Keratinocyte (primary cell): ENCODE data around the gene TCERG1. TPM values are rescaled to one million over a fixed set of nuclear protein-coding genes. Genes with fewer than 3 reads are reported as not detected.

Experiments
- DNase-seq: peaks from one replicate; pipeline ENCODE4 v3.0.0-alpha.2; 2011; ENCODE audit warnings: low read depth, missing footprints, low spot score
- FAIRE-seq: peaks from 2 replicates; lab custom pipeline; 2011; peaks lifted over from hg19 to GRCh38; lab: Jason Lieb, UNC
- H2AFZ ChIP-seq: 2 replicates; pipeline ENCODE4 v1.6.0; 2012; ENCODE audit warnings: low read length, control low read depth, inconsistent platforms; ENCODE audit not compliant: control insufficient read depth
- H3K27ac ChIP-seq: 2 replicates; pipeline ENCODE4 v1.5.1; 2011; ENCODE audit warnings: low read length; ENCODE audit not compliant: control insufficient read depth, insufficient read depth
- H3K27me3 ChIP-seq: 3 replicates; pipeline ENCODE4 v1.6.0; 2011; ENCODE audit warnings: low read length; ENCODE audit not compliant: control insufficient read depth, insufficient read depth; ENCODE audit errors: extremely low read depth
- H3K36me3 ChIP-seq, 2 experiments: 2 replicates in 1 of 2; 3 replicates in 1 of 2; pipeline ENCODE4 v1.5.1; 2011; ENCODE audit warnings: low read length in 2 of 2, mild to moderate bottlenecking in 1 of 2; ENCODE audit not compliant: control insufficient read depth in 2 of 2, insufficient read depth in 2 of 2; ENCODE audit errors: extremely low read depth in 1 of 2
- H3K4me1 ChIP-seq: 3 replicates; pipeline ENCODE4 v1.5.1; 2011; ENCODE audit warnings: low read length; ENCODE audit not compliant: control insufficient read depth, insufficient read depth; ENCODE audit errors: extremely low read depth
- H3K4me2 ChIP-seq: 3 replicates; pipeline ENCODE4 v1.6.0; 2011; ENCODE audit warnings: low read depth, low read length; ENCODE audit not compliant: control insufficient read depth, insufficient read depth; ENCODE audit errors: extremely low read depth
- H3K4me3 ChIP-seq, 3 experiments: fragments of 200-600 bp in 1 of 3; sonication (generic) in 1 of 3; 2 replicates in 2 of 3; 3 replicates in 1 of 3; pipeline ENCODE4 v1.5.1; 2011 to 2016; ENCODE audit warnings: low read length in 3 of 3, mild to moderate bottlenecking in 3 of 3, control low read depth in 2 of 3, inconsistent platforms in 1 of 3, low read depth in 1 of 3, mixed read lengths in 1 of 3, mixed run types in 1 of 3, moderate library complexity in 1 of 3; ENCODE audit not compliant: control insufficient read depth in 2 of 3, insufficient read depth in 2 of 3; ENCODE audit errors: extremely low read depth in 1 of 3
- H3K79me2 ChIP-seq: 2 replicates; pipeline ENCODE4 v1.6.0; 2012; ENCODE audit warnings: low read length; ENCODE audit not compliant: control insufficient read depth, insufficient read depth
- H3K9ac ChIP-seq: 3 replicates; pipeline ENCODE4 v1.6.0; 2011; ENCODE audit warnings: low read length; ENCODE audit not compliant: control insufficient read depth, insufficient read depth; ENCODE audit errors: extremely low read depth
- H3K9me1 ChIP-seq: 3 replicates; pipeline ENCODE4 v1.6.0; 2011; ENCODE audit warnings: low read length; ENCODE audit not compliant: control insufficient read depth, insufficient read depth; ENCODE audit errors: extremely low read depth
- H3K9me3 ChIP-seq: 2 replicates; pipeline ENCODE4 v1.5.1; 2012; ENCODE audit warnings: low read depth, low read length; ENCODE audit not compliant: control insufficient read depth
- H4K20me1 ChIP-seq: 3 replicates; pipeline ENCODE4 v1.6.0; 2011; ENCODE audit warnings: low read length; ENCODE audit not compliant: control insufficient read depth, insufficient read depth; ENCODE audit errors: extremely low read depth
- CTCF ChIP-seq, 3 experiments: IDR thresholded peaks in 1 of 3; conservative IDR thresholded peaks in 1 of 3; optimal IDR thresholded peaks in 1 of 3; 2 replicates in 2 of 3; 3 replicates in 1 of 3; pipeline versions ENCODE3 to v1.5.1; 2011; ENCODE audit warnings: low read length in 3 of 3, mild to moderate bottlenecking in 3 of 3, moderate library complexity in 2 of 3, control low read depth in 1 of 3, inconsistent platforms in 1 of 3; ENCODE audit not compliant: insufficient read depth in 2 of 3; ENCODE audit errors: extremely low read depth in 1 of 3
- EZH2 ChIP-seq: IDR thresholded peaks from one replicate; pipeline ENCODE4 v1.6.1; 2012; ENCODE audit warnings: inconsistent platforms, mild to moderate bottlenecking, low read length, moderate library complexity
- dilution Hi-C: fragments of 300-500 bp; cut with MboI; formaldehyde crosslinking; loops from one replicate; pipeline ENCODE4 v1.7.0; 2020; ENCODE audit warnings: low sequenced_read_pairs; ENCODE audit not compliant: extremely low pct_ligation_motif_present
- polyA plus RNA-seq, 5 experiments: library from polyadenylated mRNA; depleted of rRNA in 3 of 5; stranded (reverse) in 3 of 5; stranded (forward) in 1 of 5; unstranded in 1 of 5; fragments of >200 nt; gene quantifications; 1 replicate in 1 of 5; 2 replicates in 3 of 5; 3 replicates in 1 of 5; pipeline versions ENCODE4 v1.2.1 to v1.2.3, GENCODE V29; 2011 to 2012; ENCODE audit warnings: missing spikeins in 2 of 5, low read depth in 1 of 5, low replicate concordance in 1 of 5

Gene TCERG1
- polyA plus RNA-seq, 1 donor (not counting 4 experiments of a cell fraction or from before 2014, with no cell fraction given) = 71.6 TPM

DNA sequence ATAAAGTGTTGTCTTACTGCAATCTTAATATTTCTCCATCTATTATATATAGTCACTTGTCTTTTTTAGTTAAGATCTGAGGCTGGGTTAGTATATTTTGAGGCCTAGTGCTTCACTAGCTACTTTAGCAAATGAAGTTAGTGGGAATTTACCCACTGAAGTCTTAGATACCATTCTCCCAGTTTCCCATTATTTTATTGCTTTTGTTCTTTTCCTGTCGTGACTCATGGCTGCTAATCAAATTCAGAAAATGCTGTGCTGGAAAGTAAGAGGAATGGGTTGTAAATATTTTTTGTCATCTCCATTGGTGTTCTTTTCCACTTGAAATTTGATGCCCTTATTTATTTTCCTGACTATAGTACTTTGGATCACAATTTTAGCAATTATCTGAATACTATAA lies 14.2 kb downstream of the TCERG1 start:
- Histone ChIP-seq H3K4me2 (no peak overlapping the region), H3K9ac (no peak overlapping the region), H4K20me1 (peaks cover 5% of the 10 kb centered on the region), H3K27me3 (no peaks in the 10 kb centered on the region), H3K27ac (no peak overlapping the region), H3K9me3 (no peaks in the 10 kb centered on the region), H2AFZ (no peak overlapping the region), H3K9me1 (no peaks in the 10 kb centered on the region), H3K4me3 (no peak overlapping the region), H3K79me2 (peaks cover 82% of the 10 kb centered on the region), H3K36me3 (peaks cover 22 to 43% of the 10 kb centered on the region in 2 experiments), H3K4me1 (peaks cover 4% of the 10 kb centered on the region)
- FAIRE-seq (no peak), DNase-seq (no peak)
- TF ChIP-seq EZH2 = no peak
- dilution Hi-C loops = no loop called here

- Histone ChIP-seq H3K4me2 (no peak overlapping the region), H3K27ac (no peak overlapping the region), H3K9me3 (no peaks in the 10 kb centered on the region), H2AFZ (no peak overlapping the region), H3K27me3 (no peaks in the 10 kb centered on the region), H3K79me2 (peaks cover 84% of the 10 kb centered on the region), H3K4me3 (no peak overlapping the region), H3K9me1 (no peaks in the 10 kb centered on the region), H4K20me1 (peaks cover 2% of the 10 kb centered on the region), H3K9ac (no peak overlapping the region), H3K4me1 (peaks cover 4% of the 10 kb centered on the region), H3K36me3 (peaks cover 15 to 30% of the 10 kb centered on the region in 2 experiments)
- TF ChIP-seq CTCF (optimal IDR thresholded peaks at IDR 0.05 in 1 of 3, IDR thresholded peaks at IDR 0.05 in 1 of 3, conservative IDR thresholded peaks at IDR 0.05 in 1 of 3; ENCODE audit: extremely low read depth in 1 of 3, insufficient read depth in 2 of 3, low read length in 3 of 3) (no peak), EZH2 (no peak)
- FAIRE-seq (no peak), DNase-seq (no peak)
- dilution Hi-C loops = no loop called here
Observed at GRCh38 chr5:146463446-146463845, 16.3 kb downstream of the TCERG1 start.
